HG03060 (cell line): ENCODE results near the gene AUTS2.

ENCODE experiments used
- ATAC-seq: cut with Tn5 transposase; IDR thresholded peaks from one replicate; pipeline ENCODE4 v1.9.1; 2021; ENCODE audit warnings: low read depth, moderate number of reproducible peaks; ENCODE audit not compliant: unreplicated experiment

The AUTS2 gene

DNA sequence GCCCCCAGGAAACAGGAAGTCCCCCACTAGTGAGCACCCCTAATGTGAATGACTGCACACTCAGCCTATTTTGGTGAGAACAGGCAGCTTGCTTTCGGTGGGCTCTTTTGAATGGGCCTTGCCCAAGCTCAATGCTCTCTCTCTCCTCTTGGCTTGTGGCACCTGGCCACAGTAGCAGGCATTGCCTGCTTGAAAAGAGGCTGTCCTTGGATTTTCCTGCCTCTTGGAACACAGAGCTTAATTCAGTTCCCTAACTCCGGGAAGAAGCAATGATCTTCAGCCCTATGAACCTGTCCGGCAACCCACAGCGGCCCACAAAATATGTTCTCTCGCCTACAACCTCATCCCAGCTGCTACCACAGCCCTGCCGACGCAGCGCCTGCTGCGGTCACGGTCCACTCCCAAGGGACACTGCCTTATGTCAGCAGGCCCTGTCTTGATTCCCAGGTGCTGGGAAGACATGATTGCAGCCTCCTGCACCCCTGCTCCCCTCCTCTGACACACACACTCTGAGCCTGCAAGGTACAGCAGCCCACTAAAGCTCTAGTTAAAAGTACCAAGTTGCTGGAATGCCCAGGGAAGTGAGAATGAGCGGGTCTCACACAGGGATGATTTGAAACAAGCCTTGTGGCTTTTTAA lies 818.2 kb downstream of the AUTS2 start:
- ATAC-seq = no peak

- no peak for ATAC-seq
These were observed 818.8 kb downstream of the AUTS2 start for GRCh38 chr7:70416986-70417655.

- no peak for ATAC-seq
These were observed 821.5 kb downstream of the AUTS2 start for GRCh38 chr7:70419526-70420380.

DNA sequence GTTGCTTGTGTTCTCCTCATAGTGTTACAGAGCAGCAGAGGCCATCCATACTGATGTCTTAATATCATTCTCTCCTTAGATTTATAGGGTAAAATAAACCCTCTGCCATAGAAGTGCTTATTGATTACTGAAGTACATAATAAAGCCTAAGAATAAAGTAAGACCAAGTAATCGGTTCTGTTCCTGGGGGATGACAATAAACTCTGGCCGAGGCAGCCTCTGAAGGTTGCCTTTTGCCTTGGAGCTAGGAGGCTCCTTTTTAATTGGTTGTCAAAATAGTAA lies 822.0 kb downstream of the AUTS2 start:
- ATAC-seq = no peak

GRCh38 chr7:70421319-70421718 lies 823.0 kb downstream of the AUTS2 start:
- no peak for ATAC-seq

DNA sequence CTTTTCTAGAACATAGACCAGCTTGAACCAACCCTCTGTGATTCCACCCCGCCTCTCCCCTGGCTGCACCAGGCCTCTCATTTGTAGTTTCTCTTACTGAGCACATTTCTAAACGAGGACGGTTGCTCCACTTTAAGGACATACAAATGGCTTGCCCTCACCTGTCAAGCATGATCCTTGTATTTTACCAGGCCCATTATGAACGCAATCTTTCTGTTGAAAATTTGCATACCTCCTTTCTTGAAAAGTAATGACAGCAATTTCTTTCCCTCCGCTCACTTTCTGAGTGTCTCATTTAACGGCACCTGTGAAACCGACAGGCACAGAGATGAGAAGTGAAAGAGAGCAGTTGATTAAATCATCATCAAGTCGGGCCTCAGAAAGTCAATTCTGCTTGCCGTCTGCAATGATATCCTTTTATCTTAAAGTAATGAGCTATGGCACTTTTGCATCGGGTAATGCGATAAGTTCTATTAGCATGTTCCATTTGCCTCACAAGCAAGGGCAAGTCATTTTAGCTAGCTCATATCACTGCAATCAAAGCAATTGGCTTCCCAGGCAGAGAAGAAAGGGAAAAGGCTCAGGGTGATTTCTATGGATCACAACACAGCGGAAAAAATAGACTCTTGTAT lies 828.1 kb downstream of the AUTS2 start:
- no peak for ATAC-seq

DNA sequence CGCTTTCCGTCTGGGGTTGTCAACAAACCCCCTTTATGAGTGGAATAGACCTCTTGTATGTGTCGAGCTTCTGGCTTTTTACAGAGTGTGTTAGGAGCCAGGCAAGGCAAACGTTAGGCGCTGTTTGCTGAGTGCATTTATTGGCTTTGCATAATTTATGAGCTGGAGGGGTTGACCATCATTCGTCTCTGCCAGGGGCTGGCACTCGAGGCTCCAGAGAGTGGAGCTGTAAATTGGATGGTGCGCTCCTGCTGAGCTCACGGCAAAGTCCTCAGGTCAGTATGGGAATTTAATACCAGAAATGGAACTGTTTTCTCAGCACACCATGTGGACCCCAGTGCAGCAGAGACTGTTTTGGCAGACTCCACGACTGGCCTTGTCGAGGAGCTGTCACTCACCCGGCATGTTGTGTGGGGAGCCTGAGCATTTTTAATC lies 834.3 kb downstream of the AUTS2 start:
- no peak for ATAC-seq

DNA sequence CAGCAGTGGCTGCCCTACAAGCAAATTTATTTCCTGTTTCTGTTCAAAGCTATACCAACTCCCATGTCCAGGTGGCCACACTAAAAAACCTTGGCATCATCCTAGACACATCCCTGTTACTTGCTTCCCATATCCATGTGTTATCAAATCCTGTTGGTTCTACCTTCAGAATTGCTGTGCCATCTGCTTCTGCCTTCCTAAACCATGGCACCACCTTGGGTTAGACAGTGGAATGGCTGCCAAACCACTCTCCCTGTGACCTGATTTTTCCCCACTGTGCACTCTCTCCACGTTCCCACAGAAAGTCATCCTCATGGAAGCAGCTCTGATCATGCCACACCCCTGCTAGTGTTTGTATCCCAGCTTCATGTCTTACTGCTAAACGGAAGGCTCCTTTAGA lies 836.1 kb downstream of the AUTS2 start:
- no peak for ATAC-seq

GRCh38 chr7:70434821-70435220 lies 836.5 kb downstream of the AUTS2 start:
- ATAC-seq = no peak

- ATAC-seq = no peak
These were observed 837.4 kb downstream of the AUTS2 start for GRCh38 chr7:70435634-70436033.

DNA sequence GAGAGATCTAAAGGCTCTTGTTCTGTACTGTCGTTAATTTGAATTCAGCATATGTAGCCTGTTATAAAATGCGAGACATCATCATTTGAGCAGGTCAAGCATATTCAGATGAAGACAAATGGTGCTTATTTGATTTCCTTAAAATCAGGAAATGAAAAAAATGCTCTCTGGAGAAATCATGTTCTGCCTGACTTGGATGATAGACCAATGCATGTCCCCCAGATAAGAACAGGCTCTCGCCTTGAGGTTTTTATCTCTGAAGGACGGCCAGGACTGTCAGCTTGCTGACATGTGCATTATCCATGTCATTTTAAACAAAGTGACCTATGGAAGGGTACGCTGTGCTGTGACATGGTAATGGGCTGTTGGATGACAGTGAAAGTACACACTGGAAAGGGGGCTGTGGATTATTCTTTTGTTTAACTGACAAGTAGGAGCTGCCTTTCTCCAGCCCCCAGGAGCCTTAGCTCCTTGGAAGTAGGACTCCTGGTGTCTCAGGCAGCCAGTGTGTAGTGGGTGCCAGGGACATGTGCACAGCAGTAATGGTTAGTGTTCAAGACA lies 838.6 kb downstream of the AUTS2 start:
- ATAC-seq = no peak

DNA sequence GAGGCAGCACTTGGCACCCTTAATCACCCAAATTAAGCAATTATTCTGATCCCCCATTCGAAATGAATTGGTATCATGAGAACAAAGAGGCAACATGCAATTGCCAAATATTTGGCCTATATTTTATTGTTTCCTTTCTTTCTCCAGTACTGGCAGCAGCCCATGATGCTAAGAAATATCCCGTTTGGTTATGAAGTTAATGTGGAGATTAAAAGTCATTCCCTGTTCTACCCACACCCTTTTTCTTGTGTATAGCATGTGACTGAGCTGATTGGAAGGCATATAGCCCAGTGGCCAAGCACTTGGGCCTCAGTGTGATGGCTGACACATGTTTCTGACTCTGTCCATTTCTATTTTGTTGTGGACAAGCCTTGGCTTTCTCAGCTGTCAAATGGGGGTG lies 841.4 kb downstream of the AUTS2 start:
- ATAC-seq = no peak

DNA sequence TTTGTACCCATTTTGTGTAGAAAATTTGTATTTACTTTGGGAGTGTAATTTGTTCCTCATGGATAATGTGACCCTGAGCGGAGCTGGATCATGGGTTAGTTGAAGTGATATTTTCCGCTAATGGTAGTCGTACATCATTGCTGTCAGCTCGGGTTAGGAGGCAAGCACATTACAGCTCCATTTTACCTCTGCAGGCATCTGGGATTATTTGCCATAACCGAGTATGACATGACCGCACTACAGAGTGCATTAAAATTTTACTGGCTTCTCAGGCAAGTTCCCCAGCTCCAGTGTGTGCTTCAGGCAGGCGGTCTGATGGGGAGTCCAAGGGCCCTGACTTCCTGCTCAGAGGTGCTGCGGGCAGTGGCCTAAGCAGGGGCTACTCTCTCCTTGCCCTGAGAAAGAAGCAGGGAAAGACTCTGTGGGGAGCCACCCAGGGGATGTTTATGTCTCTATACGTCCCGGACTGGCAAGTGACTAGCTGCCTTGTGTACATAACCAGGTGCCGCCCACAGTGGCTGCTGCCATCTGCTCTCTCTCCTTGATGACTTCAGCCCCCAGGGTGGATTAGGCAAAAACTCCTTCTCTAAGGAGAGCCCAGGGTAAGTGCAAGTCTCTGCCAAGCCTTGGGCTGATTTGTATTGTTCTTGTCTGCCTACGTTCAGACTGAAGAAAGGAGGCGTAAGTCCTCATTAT lies 848.3 kb downstream of the AUTS2 start:
- no peak for ATAC-seq

DNA sequence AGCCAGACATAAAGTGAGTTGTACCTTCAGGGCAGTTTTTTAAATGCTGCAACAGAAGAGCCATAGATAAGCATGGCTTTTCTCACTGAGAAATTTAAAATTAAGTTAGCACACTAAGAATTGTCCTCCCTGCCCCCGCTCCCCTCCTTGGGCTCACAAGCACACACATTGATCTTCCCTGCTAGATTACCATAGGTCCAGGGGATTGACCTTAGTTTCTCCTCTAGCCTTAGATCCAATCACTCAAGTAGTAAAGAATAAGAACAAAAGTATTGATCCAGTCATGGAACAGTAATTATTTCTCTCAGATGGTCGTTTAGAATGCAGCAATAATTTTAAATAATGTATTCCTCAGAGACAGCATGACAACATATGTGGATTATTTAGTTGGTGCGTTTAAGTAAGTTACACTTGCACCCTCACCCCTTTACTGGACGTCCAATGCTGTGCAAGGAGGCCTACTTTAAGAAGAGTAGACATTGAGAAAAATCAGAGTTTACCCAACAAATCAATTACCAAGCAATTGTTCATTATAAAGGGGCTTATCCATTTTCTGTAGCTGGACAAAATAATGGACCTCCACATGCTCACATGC lies 850.1 kb downstream of the AUTS2 start:
- ATAC-seq = no peak

- ATAC-seq = no peak
These were observed 852.5 kb downstream of the AUTS2 start for GRCh38 chr7:70450731-70451130.

DNA sequence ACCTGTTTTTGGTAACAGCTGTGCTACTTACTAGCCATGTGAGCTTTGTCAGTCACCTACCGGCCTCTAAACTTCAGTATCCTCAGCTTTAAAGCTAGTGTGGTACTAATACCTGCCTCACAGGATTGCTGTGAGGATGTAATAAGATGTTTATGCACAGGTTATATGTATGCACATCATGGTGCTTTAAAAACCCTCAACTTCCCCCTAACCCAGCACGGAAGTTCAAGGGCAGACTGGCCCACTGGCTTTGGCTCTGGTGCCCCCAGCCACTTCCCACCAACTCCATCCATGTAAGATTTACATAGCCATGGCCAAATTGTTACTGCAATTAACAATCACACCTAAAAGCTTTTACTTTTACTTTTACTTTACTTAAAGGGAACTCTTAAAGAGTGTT lies 857.6 kb downstream of the AUTS2 start:
- no peak for ATAC-seq

DNA sequence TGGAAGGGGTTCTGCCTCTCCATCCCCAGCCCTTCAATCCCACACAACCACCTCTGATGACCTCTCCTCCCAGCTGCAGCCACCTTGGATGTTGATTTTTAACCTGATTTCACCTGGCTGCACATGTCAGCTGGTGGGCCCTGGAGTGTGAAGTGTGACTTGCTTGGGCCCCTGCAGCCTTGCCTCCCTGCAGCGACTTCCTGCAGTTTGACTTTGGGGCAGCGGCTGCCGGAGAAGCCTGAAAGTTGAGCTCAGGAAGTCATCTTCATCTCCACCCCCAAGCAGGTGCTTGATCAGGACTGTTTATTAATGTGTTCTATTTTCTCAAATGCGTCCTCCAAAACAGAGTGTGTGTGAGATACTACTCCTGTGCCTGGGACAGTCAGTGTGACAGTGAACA lies 858.4 kb downstream of the AUTS2 start:
- no peak for ATAC-seq

- ATAC-seq = no peak
These were observed 859.2 kb downstream of the AUTS2 start for GRCh38 chr7:70457482-70457881.

GRCh38 chr7:70457883-70458680 lies 859.8 kb downstream of the AUTS2 start:
- ATAC-seq = no peak
